OCI-LY7 (cell line): Measurements from ENCODE around the gene LRRK1. TPM values are rescaled to one million over a fixed set of nuclear protein-coding genes. Genes with fewer than 3 reads are reported as not detected.

Experiments used
- BruUV-seq: library from RNA; stranded (reverse); fragments of 400-500 nt; replicated peaks from 2 replicates; lab custom pipeline; 2021; lab: Mats Ljungman, UMichigan
- CTCF ChIA-PET: fragments of 300-600 bp; sonication (Branson Sonifier 250); formaldehyde crosslinking; loops from one replicate; lab custom pipeline; 2022; ENCODE audit warnings: antibody characterized with exemption; ENCODE audit not compliant: unreplicated experiment; lab: Charles Lee
- POLR2A ChIA-PET: fragments of 300-600 bp; sonication (Branson Sonifier 250); formaldehyde crosslinking; loops from one replicate; lab custom pipeline; 2022; ENCODE audit warnings: antibody characterized with exemption; lab: Charles Lee
- DNase-seq: peaks from one replicate; pipeline ENCODE4 v3.0.0-alpha.2; 2015; ENCODE audit warnings: low spot score
- H2AFZ ChIP-seq: fragments of 200-600 bp; sonication (generic), shearing (Covaris generic); 2 replicates; pipeline ENCODE4 v1.6.1; 2014; ENCODE audit warnings: mild to moderate bottlenecking, antibody characterized with exemption, low read length, moderate library complexity
- H3K27ac ChIP-seq: fragments of 200-600 bp; sonication (generic); 2 replicates; pipeline ENCODE4 v1.5.1; 2014; ENCODE audit warnings: mixed run types, low read depth, mild to moderate bottlenecking, moderate library complexity, low read length, inconsistent platforms; ENCODE audit not compliant: poor library complexity, severe bottlenecking
- H3K36me3 ChIP-seq: fragments of 200-600 bp; sonication (generic); 2 replicates; pipeline ENCODE4 v1.6.1; 2014; ENCODE audit warnings: mild to moderate bottlenecking, antibody characterized with exemption, low read length, moderate library complexity, mixed read lengths; ENCODE audit not compliant: insufficient read depth
- H3K4me1 ChIP-seq: fragments of 200-600 bp; sonication (generic); 2 replicates; pipeline ENCODE4 v1.5.1; 2014; ENCODE audit warnings: mild to moderate bottlenecking, low read length; ENCODE audit not compliant: insufficient read depth, poor library complexity, severe bottlenecking
- H3K4me2 ChIP-seq: fragments of 200-600 bp; sonication (generic); 2 replicates; pipeline ENCODE4 v1.6.1; 2014; ENCODE audit warnings: mild to moderate bottlenecking, low read length
- H3K4me3 ChIP-seq: fragments of 200-600 bp; sonication (generic); 2 replicates; pipeline ENCODE4 v1.5.1; 2014; ENCODE audit warnings: mild to moderate bottlenecking, low read depth, low read length; ENCODE audit not compliant: poor library complexity, severe bottlenecking
- H3K79me2 ChIP-seq: fragments of 200-600 bp; sonication (generic); 2 replicates; pipeline ENCODE4 v1.6.1; 2016; ENCODE audit warnings: low read depth, mild to moderate bottlenecking, low read length, moderate library complexity, mixed read lengths; ENCODE audit not compliant: insufficient read depth
- H3K9me2 ChIP-seq: fragments of 200-600 bp; sonication (generic); 2 replicates; pipeline ENCODE4 v1.6.1; 2016; ENCODE audit warnings: mild to moderate bottlenecking, low read length, mixed read lengths; ENCODE audit not compliant: insufficient read depth
- H3K9me3 ChIP-seq: fragments of 200-600 bp; sonication (generic); 2 replicates; pipeline ENCODE4 v1.6.1; 2014; ENCODE audit warnings: mild to moderate bottlenecking, mixed run types, low read length, mixed read lengths
- H4K20me1 ChIP-seq: fragments of 200-600 bp; sonication (generic); 2 replicates; pipeline ENCODE4 v1.6.1; 2014; ENCODE audit warnings: mild to moderate bottlenecking, antibody characterized with exemption, low read length, moderate library complexity, mixed read lengths; ENCODE audit not compliant: insufficient read depth
- CTCF ChIP-seq: fragments of 200-600 bp; sonication (generic); conservative IDR thresholded peaks from 2 replicates; pipeline ENCODE4 v1.5.1; 2014; ENCODE audit warnings: mild to moderate bottlenecking, antibody characterized with exemption, low read length, moderate library complexity, mixed read lengths
- EZH2phosphoT487 ChIP-seq: fragments of 200-600 bp; sonication (generic); IDR thresholded peaks from 2 replicates; pipeline ENCODE4 v1.6.1; 2018; ENCODE audit warnings: low read depth, borderline replicate concordance, mild to moderate bottlenecking, mixed run types, antibody characterized with exemption, low read length, moderate library complexity, mixed read lengths
- intact Hi-C: fragments of 100-400 bp; cut with micrococcal nuclease; formaldehyde crosslinking; loops from one replicate; pipeline ENCODE4 v1.10.0; 2022; ENCODE audit not compliant: unreplicated experiment
- total RNA-seq, 2 experiments: library from RNA; depleted of rRNA in 1 of 2; stranded (reverse); fragments of >200 nt in 1 of 2; shearing (Covaris generic) in 1 of 2; gene quantifications; 2 replicates each; pipeline ENCODE4 v1.2.3, GENCODE V29; 2014 to 2022

Gene LRRK1
- total RNA-seq, 2 experiments from 2014 or later: 92.3 to 233 TPM

GRCh38 chr15:101013769-101014675, 94.9 kb downstream of the LRRK1 start:
- H3K79me2 ChIP-seq: no peaks in the 10 kb centered on the region
- peaks cover 98% of the 10 kb centered on the region for H3K36me3 ChIP-seq
- no peaks in the 10 kb centered on the region for H4K20me1 ChIP-seq
- TF ChIP-seq CTCF (no peak), EZH2phosphoT487 (no peak)
- intact Hi-C loops: loop anchor here (2.0 kb wide), 1 partner anchor 245 kb away; no protein-coding TSS in a partner anchor
- CTCF ChIA-PET: no interaction called here
- POLR2A ChIA-PET: no interaction called here
- no TSS peak for BruUV-seq
- H3K4me1 ChIP-seq: peaks cover 5% of the 10 kb centered on the region
- no peak for DNase-seq
- no peak overlapping the region for H3K4me2 ChIP-seq
- no peaks in the 10 kb centered on the region for H3K9me2 ChIP-seq
- H3K9me3 ChIP-seq: no peaks in the 10 kb centered on the region
- H2AFZ ChIP-seq: no peak overlapping the region
- H3K27ac ChIP-seq: no peak overlapping the region
- no peak overlapping the region for H3K4me3 ChIP-seq

- Histone ChIP-seq H3K4me3 (no peak overlapping the region), H3K9me3 (no peaks in the 10 kb centered on the region), H3K4me2 (no peak overlapping the region), H2AFZ (no peak overlapping the region), H3K4me1 (no peaks in the 10 kb centered on the region), H3K27ac (no peak overlapping the region), H3K9me2 (no peaks in the 10 kb centered on the region), H4K20me1 (no peaks in the 10 kb centered on the region), H3K36me3 (peaks cover 100% of the 10 kb centered on the region), H3K79me2 (no peaks in the 10 kb centered on the region)
- BruUV-seq: no TSS peak
- CTCF ChIA-PET: interaction anchor here (0.5 kb wide), 1 partner anchor 73 kb away, joined by 3 read pairs; no protein-coding TSS in a partner anchor
- DNase-seq: peak; percentile 45
- POLR2A ChIA-PET: interaction anchor here (0.6 kb wide), 1 partner anchor 1054 kb away, joined by 3 read pairs; no protein-coding TSS in a partner anchor
- intact Hi-C loops: loop anchor here (2.0 kb wide), 1 partner anchor 244 kb away; no protein-coding TSS in a partner anchor
- TF ChIP-seq CTCF (peak; percentile 90), EZH2phosphoT487 (no peak)
These were observed 96.0 kb downstream of the LRRK1 start for GRCh38 chr15:101014921-101015841.
